Kasumi-1 (cell line): ENCODE data around the gene POLD1.
"Not testable (repeated sequence)": the region's sequence is repeated elsewhere in the genome, so short reads cannot be mapped to it uniquely, and the experiment has no call there.

Source experiments
- DNase-seq, 2 experiments: peaks; one replicate each; lab custom pipeline; 2025; lab: John Stamatoyannopoulos, UW

The POLD1 gene

GRCh38 chr19:50365434-50366306 lies 18.5 kb upstream of the POLD1 start, which contains the start of gene NAPSA:
Gene NAPSA (minus strand): TSS chr19:50365639. CDS start chr19:50365621, 18 bp downstream.
- DNase-seq: no peak

- peak; percentile 66 to 73 for DNase-seq
Measured at GRCh38 chr19:50368649-50369570, 15.2 kb upstream of the POLD1 start.

GRCh38 chr19:50371914-50372475 lies 12.2 kb upstream of the POLD1 start:
- DNase-seq: no peak

- peak; percentile 95 for DNase-seq
Measured at GRCh38 chr19:50376166-50377050, 7.7 kb upstream of the POLD1 start, which contains the start of gene NR1H2. Gene NR1H2 (plus strand): TSS chr19:50376457. CDS start chr19:50377606, 1,149 bp downstream.

- no peak for DNase-seq
Measured at GRCh38 chr19:50377051-50377461, 7.1 kb upstream of the POLD1 start.

- DNase-seq: no peak
Measured at GRCh38 chr19:50377517-50377916, 6.6 kb upstream of the POLD1 start.

GRCh38 chr19:50378169-50378862 lies 5.8 kb upstream of the POLD1 start:
- DNase-seq: no peak

GRCh38 chr19:50378863-50379236 lies 5.3 kb upstream of the POLD1 start:
- DNase-seq: no peak

- no peak for DNase-seq
Measured at GRCh38 chr19:50379602-50380001, 4.5 kb upstream of the POLD1 start.

- DNase-seq: no peak
Measured at GRCh38 chr19:50380137-50380536, 4.0 kb upstream of the POLD1 start.

GRCh38 chr19:50380751-50381151 lies 3.4 kb upstream of the POLD1 start:
- DNase-seq: no peak

GRCh38 chr19:50381881-50382729 lies 2.0 kb upstream of the POLD1 start:
- no peak for DNase-seq

GRCh38 chr19:50383001-50383851 lies 921 bp upstream of the POLD1 start:
- DNase-seq: peak in 1 of 2 experiments; percentile 56

GRCh38 chr19:50384685-50385535 lies 763 bp downstream of the POLD1 start:
- DNase-seq: peak; percentile 29 to 42

- DNase-seq: peak; percentile 79 to 82
Measured at GRCh38 chr19:50387176-50387867, 3.2 kb downstream of the POLD1 start.

- no peak for DNase-seq
Measured at GRCh38 chr19:50387868-50388245, 3.7 kb downstream of the POLD1 start.

- not testable (repeated sequence) for DNase-seq
Measured at GRCh38 chr19:50390295-50390694, 6.1 kb downstream of the POLD1 start.
